CD4-positive, CD25-positive, alpha-beta regulatory T cell (primary cell): ENCODE data around the gene NOP16. TPM values are rescaled to one million over a fixed set of nuclear protein-coding genes. Genes with fewer than 3 reads are reported as not detected.

Experiments
- ATAC-seq, 2 donors: fragments of 150-1000 bp; cut with Tn5 transposase; one replicate each; pipeline ENCODE4 v1.10.0; 2021; ENCODE audit warnings: low read depth in 2 of 2, moderate number of reproducible peaks in 2 of 2, moderate library complexity in 1 of 2
- DNase-seq, 3 donors: peaks; one replicate each; pipeline versions ENCODE4 v3.0.0 to v3.0.0-alpha.2; 2012 to 2022; ENCODE audit warnings: mixed read lengths in 1 of 3
- H3K27ac ChIP-seq: one replicate; pipeline ENCODE4 v1.7.0; 2013; ENCODE audit warnings: mild to moderate bottlenecking, low read length; ENCODE audit not compliant: insufficient read depth, poor library complexity, severe bottlenecking
- H3K27me3 ChIP-seq: one replicate; pipeline ENCODE4 v1.7.0; 2013; ENCODE audit warnings: low read length; ENCODE audit not compliant: control insufficient read depth, insufficient read depth
- H3K36me3 ChIP-seq: one replicate; pipeline ENCODE4 v1.7.0; 2013; ENCODE audit warnings: mild to moderate bottlenecking, low read length, moderate library complexity; ENCODE audit not compliant: control insufficient read depth, insufficient read depth
- H3K4me1 ChIP-seq: 2 replicates; pipeline ENCODE4 v1.7.0; 2013; ENCODE audit warnings: mild to moderate bottlenecking, low read length; ENCODE audit not compliant: insufficient read depth, control insufficient read depth, poor library complexity, severe bottlenecking
- H3K4me3 ChIP-seq: one replicate; pipeline ENCODE4 v1.7.0; 2013; ENCODE audit warnings: low read depth, mild to moderate bottlenecking, low read length, moderate library complexity
- H3K9me3 ChIP-seq, 2 experiments: 1 replicate in 1 of 2; 2 replicates in 1 of 2; pipeline ENCODE4 v1.7.0; 2013; ENCODE audit warnings: low read length in 2 of 2, mild to moderate bottlenecking in 1 of 2, moderate library complexity in 1 of 2; ENCODE audit not compliant: control insufficient read depth in 2 of 2
- H3K27ac Mint-ChIP-seq, 3 donors: one replicate each; pipeline ENCODE4 v1.8.0; 2020 to 2022; ENCODE audit warnings: mild to moderate bottlenecking in 3 of 3, mixed read lengths in 3 of 3, moderate library complexity in 2 of 3
- H3K27me3 Mint-ChIP-seq: one replicate; pipeline ENCODE4 v1.8.0; 2022; ENCODE audit warnings: mild to moderate bottlenecking, mixed read lengths
- H3K36me3 Mint-ChIP-seq: one replicate; pipeline ENCODE4 v1.8.0; 2020; ENCODE audit warnings: mixed read lengths
- H3K4me1 Mint-ChIP-seq, 4 donors: one replicate each; pipeline ENCODE4 v1.8.0; 2020 to 2022; ENCODE audit warnings: mixed read lengths in 4 of 4, mild to moderate bottlenecking in 1 of 4
- H3K4me3 Mint-ChIP-seq, 4 donors: one replicate each; pipeline ENCODE4 v1.8.0; 2020 to 2022; ENCODE audit warnings: mild to moderate bottlenecking in 4 of 4, mixed read lengths in 4 of 4, moderate library complexity in 3 of 4
- H3K9me3 Mint-ChIP-seq, 7 donors: one replicate each; pipeline ENCODE4 v1.8.0; 2020 to 2022; ENCODE audit warnings: mixed read lengths in 7 of 7, mild to moderate bottlenecking in 3 of 7, moderate library complexity in 2 of 7
- polyA plus RNA-seq, 4 donors: library from polyadenylated mRNA; unstranded; fragments of 300-500 nt; fragmentation: Illumina TruSeq; gene quantifications; one replicate each; pipeline ENCODE4 v1.2.3, GENCODE V29; 2021
- total RNA-seq: library from RNA; stranded (reverse); gene quantifications from one replicate; pipeline ENCODE4 v1.2.3, GENCODE V29; 2022

The NOP16 gene
- total and polyA plus RNA-seq, 5 donors from 2014 or later, result 13.6 to 41.2 (median 29.0) TPM

GRCh38 chr5:176334031-176334770 is 54.2 kb downstream of the NOP16 start:
- H3K9me3 ChIP-seq, result peaks cover 6 to 10% of the 10 kb centered on the region in 2 experiments
- Mint-ChIP-seq H3K36me3 (peaks cover 35% of the 10 kb centered on the region), H3K4me1 (peaks cover 0 to 5% (median 0%) of the 10 kb centered on the region in 4 donors), H3K27ac (no peak overlapping the region), H3K9me3 (peaks cover 0 to 7% (median 2%) of the 10 kb centered on the region in 7 donors), H3K4me3 (peak overlapping the region in 1 of 4 donors; percentile 36), H3K27me3 (no peaks in the 10 kb centered on the region)
- H3K4me3 ChIP-seq, result no peak overlapping the region
- H3K27me3 ChIP-seq, result no peaks in the 10 kb centered on the region
- ATAC-seq, result no peak
- no peak for DNase-seq
- H3K27ac ChIP-seq, result no peak overlapping the region
- peaks cover 21% of the 10 kb centered on the region for H3K36me3 ChIP-seq
- H3K4me1 ChIP-seq, result no peaks in the 10 kb centered on the region

Other genes starting within 250 kb of the NOP16 start
- 21.1 TPM for gene SIMC1, start 150.2 kb downstream of the NOP16 start, total RNA-seq
- 1 to 10 TPM; 6.1 to 8.4 (median 7.4) TPM for gene SIMC1, start 150.2 kb downstream of the NOP16 start, polyA plus RNA-seq
- 60.9 TPM for gene KIAA1191, start 26.8 kb downstream of the NOP16 start, total RNA-seq
- 10 to 100 TPM; 59.0 to 68.9 (median 60.9) TPM for gene KIAA1191, start 26.8 kb downstream of the NOP16 start, polyA plus RNA-seq
- gene ARL10, start 23.1 kb downstream of the NOP16 start, total RNA-seq, result 4.8 TPM
- gene ARL10, start 23.1 kb downstream of the NOP16 start, polyA plus RNA-seq, result 1 to 10 TPM; 1.6 to 2.3 (median 2.1) TPM
- gene HIGD2A, start 153 bp upstream of the NOP16 start, total RNA-seq, result 98.9 TPM
- 100 to 1,000 TPM; 228 to 278 (median 239) TPM for gene HIGD2A, start 153 bp upstream of the NOP16 start, polyA plus RNA-seq
- 85.9 TPM for gene CLTB, start 27.9 kb upstream of the NOP16 start, total RNA-seq
- gene CLTB, start 27.9 kb upstream of the NOP16 start, polyA plus RNA-seq, result 100 to 1,000 TPM in 2 of 4 donors, 10 to 100 TPM in 2; 92.5 to 129 (median 101) TPM
- gene FAF2, start 59.8 kb upstream of the NOP16 start, total RNA-seq, result 31.8 TPM
- 10 to 100 TPM in 3 of 4 donors, 1 to 10 TPM in 1; 8.8 to 17.3 (median 14.0) TPM for gene FAF2, start 59.8 kb upstream of the NOP16 start, polyA plus RNA-seq
- gene RNF44, start 148.8 kb upstream of the NOP16 start, total RNA-seq, result 268 TPM
- 1 to 10 TPM; 2.3 to 4.3 (median 3.4) TPM for gene RNF44, start 148.8 kb upstream of the NOP16 start, polyA plus RNA-seq
- 1.3 TPM for gene CDHR2, start 160.7 kb upstream of the NOP16 start, total RNA-seq
- gene CDHR2, start 160.7 kb upstream of the NOP16 start, polyA plus RNA-seq, result not detected
- gene GPRIN1, start 221.6 kb upstream of the NOP16 start, total RNA-seq, result 1.9 TPM
- under 1 TPM; 0.24 to 0.87 (median 0.52) TPM for gene GPRIN1, start 221.6 kb upstream of the NOP16 start, polyA plus RNA-seq
- gene SNCB, start 241.9 kb upstream of the NOP16 start, total RNA-seq, result not detected
- not detected for gene SNCB, start 241.9 kb upstream of the NOP16 start, polyA plus RNA-seq
- gene EIF4E1B, start 242.1 kb upstream of the NOP16 start, total RNA-seq, result not detected
- not detected for gene EIF4E1B, start 242.1 kb upstream of the NOP16 start, polyA plus RNA-seq